HL-60/S4 (cell line): ENCODE measurements around the gene IL27RA.

Experiments
- in situ Hi-C: fragments of 300-500 bp; cut with MboI; formaldehyde crosslinking; loops from 2 replicates; pipeline ENCODE4 v1.14.3; 2022; ENCODE audit warnings: low sequenced_read_pairs

IL27RA gene

DNA sequence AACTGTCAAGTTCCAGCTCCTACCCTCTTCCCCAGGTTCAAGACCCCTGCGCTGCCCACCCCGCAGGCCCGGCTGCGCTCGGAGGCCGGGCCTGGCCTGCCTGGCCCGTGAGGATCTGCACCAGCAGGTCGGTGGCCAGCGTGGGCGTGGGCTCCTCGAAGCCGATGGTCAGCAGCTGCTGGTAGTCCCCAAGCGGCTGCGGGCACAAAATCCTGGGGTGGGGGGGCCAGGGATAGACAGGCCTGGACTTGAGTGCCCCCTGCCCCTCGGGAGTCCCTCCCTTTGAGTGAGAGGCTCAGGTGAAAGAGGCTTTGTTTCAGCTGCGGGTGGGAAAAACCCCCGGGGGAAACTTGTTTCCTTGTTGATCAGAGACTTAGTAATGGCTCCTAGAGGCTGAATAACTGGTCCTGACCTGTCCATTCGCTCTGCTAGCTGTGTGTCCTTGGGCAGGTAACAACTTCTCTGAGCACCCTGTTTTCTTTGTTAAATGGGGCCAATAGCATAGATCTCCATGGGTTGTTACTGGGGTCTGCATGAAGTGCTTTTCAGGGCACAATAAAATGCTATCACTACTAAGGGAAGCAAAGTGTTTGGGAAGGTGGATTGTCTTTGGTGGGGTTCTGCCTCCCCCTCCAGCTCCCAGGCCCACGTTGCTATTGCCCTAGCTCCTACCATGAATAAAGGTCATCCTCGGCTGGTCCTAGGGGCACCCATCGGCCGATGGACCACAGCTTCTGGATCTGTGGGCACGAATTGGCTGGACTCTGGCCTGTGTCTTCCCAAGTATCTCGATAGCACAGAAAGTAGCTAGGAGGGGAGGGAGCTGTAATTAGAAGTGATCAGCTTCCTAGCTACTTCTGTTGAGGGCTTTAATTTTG, 50.5 kb downstream of the IL27RA start:
- in situ Hi-C loops: no loop called here

DNA sequence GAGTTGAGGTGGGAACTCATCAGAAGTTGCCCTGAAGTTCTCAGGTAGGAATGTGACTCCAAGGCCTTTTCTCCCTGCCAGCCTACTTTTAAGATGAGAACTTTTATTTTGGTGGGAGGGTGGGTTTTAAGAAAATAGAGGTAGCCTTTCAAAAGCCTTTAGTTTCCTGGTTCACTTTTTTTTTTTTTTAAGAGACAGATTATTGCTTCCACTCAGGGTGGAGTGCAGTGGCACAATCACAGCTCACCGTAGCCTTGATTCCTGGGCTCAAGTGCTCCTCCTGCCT, 51.1 kb downstream of the IL27RA start:
- in situ Hi-C loops: no loop called here

DNA sequence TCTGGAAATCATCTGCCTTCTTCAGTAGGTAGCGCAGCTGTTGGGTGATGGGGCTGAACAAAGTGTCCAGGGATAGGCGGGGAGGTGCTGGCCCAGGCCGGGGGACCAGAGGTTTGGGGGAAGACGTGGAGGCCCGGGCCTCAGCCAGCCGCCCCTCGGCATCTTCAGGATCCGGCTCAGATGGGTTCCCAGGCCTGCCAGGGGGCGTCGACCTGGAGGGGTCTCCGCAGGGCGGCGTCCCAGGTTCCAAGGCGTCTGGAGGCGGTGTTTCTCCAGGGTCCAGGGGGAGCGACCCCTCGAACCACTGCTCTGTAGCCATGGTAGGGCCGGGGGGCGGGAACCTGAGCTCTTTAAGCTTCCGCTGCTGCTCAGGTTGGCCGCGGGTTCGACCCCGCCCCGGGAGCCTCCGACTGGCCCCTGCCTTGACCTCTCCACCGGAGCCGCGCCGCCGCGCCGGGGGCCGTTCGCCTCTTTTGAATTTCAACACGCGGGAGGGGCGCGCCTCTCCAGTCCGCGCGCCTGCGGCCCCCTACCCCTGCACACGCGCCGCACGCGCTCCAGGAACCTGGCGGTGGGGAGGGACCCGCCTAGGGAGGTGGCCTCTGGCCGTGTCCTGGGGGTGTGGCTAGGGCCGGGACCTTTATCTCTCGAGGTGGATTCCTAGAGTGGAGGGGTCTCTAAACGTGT, 53.9 kb downstream of the IL27RA start, which contains the start of gene C19orf67:
Gene C19orf67, minus strand, starts transcription at position 475 of the 687 bp plus-strand sequence. Its CDS starts 156 bp downstream, at position 319.
- in situ Hi-C loops: no loop called here

DNA sequence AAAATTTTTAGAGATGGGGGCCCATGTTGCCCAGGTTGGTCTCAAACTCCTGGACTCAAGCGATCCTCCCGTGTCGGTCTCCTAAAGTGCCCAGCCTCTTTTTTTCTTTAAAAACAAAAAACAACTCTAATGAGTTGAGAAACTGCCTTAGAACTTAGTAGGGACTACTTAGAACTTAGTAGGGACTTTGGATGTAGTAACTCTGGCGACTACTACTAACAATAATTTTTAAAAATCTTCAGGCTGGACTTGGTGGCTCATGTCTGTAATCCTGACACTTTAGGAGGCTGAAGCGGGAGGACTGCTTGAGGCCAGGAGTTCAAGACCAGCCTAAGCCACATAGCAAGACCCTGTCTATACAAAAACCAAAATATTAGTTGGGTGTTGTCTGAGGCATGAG, 54.5 kb downstream of the IL27RA start:
- in situ Hi-C loops: no loop called here

DNA sequence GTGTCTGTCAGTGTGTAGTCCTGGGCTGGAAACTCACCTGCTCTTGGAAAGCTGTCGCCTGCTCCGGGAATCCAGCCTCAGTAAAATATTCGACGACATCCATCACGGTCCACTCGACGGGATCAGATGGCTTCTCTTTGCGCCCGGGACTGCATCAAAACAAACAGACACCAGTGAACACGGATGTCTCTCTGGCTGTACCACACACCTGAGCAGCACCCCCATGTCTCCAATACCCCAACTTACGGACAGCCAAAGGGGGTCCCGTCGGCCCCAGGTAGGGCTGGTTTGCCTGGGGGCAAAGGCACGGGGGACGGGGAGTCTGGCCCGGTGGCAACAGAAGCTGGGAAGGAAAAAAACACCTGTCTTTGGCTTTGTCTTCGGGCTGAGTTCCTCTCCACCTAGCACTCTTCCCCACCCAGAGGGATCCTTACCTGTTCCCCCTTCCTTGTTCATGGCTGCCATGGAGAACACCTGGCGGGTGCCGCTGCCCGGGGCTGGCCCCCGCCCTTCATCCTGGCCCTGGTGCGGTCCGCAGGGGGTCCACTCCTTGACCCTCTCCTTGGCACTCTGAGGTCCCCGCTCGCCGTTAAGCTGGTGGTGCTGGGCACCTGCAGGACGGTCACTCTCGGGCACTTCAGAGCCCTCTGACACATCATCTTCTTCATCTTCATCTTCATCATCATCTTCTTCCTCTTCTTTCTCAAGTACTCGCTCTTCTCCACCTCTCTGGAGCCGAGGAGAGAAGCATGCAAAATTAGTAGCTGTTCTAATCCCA, 57.3 kb downstream of the IL27RA start:
- in situ Hi-C loops: no loop called here

DNA sequence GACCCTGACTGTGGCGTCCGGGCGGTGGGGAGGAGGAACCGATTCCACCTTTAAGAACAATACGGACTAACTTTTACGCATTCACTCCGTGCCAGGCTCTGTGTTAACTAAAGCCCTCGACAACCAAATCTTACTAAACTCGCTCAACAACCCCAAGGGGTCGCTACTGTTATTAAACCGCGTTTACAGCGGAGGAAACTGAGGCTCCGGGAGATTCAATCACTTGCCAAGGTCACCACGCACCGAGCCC, 57.8 kb downstream of the IL27RA start:
- in situ Hi-C loops: no loop called here

DNA sequence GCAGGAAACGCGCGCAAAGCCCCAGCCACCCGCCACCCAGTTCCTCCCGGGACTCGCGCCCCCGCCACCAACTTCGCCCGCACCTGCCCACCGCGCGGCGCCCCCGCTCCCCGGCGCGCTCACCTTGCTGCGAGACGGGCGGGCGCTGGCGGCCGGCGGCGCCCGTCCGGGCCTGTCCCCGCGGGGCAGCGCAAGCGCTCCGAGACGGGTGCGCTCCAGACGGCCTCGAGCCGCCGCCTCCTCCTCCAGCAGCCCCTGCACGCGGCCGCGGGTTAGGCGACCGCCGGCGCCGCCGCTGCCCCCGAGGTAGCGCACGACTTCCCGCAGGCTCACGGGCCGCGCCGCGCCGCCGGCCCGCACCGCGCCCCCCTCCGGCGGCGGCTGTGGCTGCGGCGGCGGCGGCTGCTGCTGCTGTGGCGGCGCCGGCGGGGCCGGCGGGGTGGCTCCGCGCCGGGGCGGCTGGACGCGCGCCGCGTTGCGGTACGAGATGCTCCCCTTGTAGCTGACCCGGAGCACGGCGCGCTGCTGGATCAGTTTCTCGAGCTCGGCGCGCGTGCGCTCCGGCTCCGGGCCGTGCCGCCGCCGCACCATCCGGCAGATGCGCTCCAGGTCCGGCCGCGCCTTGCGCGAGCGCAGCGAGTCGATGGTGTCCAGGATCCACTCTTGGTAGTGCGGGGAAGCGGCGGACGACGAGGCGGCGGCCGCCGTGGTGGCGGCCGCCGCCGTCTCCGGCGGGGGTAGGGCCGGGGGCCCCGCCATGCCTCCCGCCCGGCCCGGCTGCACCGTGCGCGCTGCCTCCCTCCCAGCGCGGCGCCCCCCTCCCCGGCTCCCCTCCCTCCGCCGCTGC, 58.3 kb downstream of the IL27RA start:
- in situ Hi-C loops: no loop called here

DNA sequence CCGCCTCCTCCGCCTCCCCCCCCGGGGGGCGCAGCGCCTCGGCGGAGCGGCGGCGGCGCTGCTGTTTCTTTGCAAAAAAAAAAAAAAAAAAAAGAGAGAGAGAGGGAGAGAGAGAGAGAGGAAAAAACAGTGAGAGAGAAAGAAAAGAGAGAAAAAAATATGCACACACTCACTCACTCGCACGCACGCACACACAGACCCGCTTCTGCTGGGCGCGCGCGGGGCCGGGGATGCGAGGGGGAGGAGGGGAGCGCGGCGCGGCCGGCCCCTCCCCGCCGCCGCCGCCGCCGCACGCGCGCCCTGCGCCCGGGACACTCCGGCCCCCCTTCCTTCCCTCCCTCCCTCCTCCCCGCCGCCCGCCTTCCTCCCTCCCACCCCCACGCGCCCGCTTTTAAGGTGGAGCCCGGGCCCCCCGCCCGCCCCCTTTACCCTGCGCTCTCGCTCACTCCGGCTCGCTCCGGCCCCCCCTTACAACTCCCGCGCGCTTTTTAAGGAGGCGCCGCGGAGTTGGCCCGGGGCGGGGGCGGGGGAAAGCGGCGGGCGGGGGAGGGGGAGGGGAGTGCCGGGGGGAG, 59.0 kb downstream of the IL27RA start, which contains the start of gene SAMD1:
Gene SAMD1, minus strand, starts transcription at position 243 of the 572 bp plus-strand sequence.
- in situ Hi-C loops: no loop called here

DNA sequence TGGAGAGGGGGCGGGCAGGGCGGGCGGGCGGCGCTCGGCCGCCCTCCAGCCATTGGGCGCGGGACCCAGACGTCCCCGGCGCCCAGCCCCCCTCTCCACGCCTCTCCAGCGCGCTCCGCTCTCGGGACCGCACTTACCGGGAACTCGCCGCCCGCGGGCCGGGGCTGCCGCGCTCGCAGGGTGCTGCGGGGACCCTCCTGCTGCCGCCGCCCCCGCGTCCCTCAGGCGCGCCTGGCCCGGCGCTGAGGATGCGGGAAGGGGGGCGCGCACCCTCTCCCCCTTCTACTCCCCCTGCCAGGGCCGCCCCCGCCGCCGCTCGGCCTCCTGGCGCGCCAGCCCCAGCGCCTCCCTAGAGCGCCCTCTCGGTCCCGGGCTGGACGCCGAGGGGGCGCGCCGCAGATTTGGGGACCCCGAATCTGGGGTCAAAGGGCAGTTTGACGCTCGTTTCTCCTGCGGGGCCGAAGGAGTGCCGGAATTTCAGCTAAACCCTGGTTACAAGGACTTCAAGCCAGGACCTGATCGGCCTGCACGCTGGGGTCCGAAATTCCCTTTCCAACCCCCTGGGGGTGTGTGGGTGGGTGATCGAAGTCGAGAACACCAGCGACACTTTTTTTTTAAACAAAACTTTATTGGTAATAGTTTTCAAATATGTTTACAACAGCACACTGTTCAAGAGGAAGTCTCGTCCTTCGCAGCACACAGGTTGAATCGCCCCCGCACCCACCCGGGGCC, 59.7 kb downstream of the IL27RA start:
- in situ Hi-C loops: no loop called here

DNA sequence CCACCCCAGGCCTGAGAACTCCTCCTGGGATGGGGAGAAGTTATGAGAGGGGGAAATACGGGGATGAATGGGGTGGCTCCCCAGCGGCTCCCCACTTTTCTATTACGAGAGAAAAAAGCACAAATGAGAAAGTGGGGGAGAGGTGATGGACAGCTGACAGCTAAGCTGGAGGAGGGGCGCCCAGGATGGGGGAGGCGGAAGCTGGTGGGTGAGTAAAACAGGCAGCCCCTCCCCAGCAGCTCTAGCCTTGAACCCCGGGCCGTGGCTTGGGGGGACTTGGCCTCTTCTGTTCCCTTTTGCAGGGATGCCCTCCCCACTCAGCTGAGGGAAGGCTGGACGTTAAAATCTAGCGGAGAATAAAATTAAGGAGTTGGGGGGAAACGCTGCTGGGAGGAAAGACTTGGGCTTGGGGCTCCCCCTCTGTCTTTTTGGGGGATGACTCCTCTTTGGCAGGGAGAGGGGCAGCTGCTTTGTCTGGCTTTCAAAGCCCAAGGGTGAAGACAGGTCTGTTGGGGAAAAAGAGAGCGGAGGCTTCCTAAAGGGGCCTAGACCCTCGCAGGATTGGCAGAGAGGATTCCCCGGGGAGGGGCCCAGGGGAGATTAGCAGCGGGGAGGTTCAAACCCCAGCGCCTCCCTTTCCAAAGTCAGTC, 60.4 kb downstream of the IL27RA start:
- in situ Hi-C loops: no loop called here

DNA sequence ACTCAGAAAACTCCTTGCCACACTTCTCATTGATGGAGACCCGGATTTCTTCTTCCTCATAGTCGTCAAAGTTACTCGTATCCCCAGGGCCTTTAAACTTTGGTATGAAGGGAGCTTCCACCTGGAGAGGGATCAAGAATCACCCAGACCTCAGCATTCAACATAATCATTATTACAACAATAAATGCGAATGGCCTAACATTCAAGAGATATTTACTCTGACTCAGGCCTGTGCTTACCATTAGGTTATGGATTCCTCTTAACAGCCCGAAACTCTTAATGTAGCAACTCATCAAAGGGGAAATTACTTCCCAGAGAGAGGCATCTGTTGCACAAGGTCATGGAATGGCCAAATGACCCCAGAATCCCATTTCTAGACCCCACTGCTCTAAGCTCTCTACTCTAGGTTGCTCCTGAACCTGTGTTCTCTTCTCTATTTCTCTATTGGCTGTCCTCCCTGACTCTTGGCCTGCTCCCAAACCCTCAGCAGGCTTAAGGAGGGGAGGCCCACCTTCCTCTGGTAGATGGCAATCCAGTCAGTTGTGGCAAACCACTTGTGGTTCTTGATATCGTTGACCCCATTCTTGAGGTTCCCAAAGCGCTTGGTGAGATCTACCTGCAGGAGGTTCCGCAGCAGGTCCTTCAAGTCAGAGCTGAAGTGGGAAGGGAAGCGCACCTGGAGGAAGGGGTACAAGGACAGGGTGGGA, 61.7 kb downstream of the IL27RA start:
- in situ Hi-C loops: no loop called here

DNA sequence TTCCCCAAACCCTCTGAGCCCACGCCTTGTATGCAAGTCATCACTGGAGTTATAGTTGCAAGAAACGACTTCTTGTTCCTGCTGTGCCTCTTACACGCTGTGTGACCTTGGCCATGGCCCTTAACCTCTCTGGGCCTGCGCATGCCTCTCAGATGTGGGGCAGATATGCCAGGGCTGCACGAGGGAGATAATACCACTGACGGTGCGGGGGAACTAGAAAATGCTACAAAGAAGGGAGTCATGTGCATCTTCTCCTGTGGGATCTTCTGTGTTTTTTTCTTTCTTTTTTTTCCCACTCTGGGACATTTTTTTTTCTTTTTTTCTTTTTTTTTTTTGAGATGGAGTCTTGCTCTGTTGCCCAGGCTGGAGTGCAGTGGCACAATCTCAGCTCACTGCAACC, 63.3 kb downstream of the IL27RA start:
- in situ Hi-C loops: no loop called here

DNA sequence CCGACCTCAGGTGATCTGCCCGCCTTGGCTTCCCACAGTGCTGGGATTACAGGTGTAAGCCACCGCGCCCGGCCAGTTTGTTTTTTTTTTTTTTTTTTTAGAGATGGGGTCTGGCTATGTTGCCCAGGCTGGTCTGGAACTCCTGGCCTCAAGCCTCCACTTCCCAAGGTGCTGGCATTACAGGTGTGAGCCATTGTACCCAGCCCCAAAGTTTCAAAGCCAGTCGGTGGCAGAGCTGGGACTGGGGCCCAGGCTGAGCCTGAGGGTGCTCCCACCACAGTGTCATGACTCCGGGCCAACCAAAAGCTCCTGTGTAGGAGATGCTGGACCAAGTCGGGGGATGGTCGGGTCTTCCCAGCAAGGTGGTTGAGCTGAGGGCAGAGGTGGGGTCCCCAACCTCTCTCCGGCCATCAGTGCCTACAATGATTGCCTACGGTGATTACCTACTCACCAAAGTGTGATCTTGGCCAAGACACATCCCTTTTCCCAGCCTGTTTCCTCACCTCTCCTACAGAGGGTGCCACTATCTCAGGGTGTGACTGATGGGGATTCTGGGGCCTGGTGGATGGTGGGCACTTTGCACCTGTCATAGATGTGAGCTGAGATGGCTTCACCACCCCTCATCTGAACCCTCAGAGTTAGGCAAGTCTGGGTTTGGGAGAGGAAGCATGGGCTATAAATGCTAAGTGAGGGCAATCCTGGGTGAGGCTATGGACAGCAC, 64.9 kb downstream of the IL27RA start:
- in situ Hi-C loops: no loop called here

DNA sequence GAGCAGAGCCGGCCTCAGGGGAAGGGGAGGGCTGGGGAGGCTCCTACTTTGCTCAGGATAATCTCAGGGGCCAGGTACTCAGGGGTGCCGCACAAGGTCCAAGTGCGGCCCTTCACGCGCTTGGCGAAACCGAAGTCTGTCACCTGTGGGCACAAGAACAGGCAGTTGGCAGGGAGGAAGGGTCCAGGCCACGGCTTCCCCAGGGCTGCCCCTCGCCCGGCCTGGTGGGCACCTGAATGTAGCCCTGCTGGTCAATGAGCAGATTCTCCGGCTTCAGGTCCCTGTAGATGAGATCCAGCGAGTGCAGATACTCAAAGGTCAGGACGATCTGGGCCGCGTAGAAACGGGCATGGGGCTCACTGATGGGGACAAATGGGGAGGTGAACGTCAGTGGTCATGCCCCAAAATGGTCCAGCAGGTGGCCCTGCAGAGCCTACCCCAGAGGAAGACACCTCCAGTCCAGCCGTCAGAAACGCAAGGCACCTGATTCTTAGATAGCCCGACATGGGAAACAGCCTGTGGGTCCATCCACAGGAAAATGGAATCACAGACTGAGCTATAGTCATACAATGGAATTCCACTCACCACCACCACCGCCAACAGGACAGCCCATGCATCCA, 66.1 kb downstream of the IL27RA start:
- in situ Hi-C loops: no loop called here

DNA sequence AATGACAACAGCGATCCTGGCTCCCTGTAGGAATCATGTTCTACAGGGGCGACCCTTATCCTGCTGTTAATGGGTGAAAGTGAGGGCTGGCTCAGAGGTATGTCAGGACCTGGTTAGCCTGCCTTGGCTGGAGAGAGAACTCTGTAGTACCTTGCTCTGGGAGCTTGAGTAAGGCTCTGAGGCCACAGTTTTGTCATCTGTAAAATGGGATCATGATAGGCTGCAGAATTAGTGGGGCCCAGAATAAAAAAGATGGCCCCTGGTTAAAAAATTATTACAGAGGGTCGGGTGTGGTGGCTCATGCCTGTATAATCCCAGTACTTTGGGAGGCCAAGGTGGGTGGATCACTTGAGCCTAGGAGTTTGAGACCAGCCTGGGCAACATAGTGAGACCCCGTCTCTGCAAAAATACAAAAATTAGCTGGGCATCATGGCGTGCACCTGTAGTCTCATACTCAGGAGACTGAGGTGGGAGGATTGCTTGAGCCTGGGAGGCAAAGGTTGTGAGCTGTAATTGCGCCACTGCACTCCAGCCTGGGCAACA, 69.5 kb downstream of the IL27RA start:
- in situ Hi-C loops: no loop called here

DNA sequence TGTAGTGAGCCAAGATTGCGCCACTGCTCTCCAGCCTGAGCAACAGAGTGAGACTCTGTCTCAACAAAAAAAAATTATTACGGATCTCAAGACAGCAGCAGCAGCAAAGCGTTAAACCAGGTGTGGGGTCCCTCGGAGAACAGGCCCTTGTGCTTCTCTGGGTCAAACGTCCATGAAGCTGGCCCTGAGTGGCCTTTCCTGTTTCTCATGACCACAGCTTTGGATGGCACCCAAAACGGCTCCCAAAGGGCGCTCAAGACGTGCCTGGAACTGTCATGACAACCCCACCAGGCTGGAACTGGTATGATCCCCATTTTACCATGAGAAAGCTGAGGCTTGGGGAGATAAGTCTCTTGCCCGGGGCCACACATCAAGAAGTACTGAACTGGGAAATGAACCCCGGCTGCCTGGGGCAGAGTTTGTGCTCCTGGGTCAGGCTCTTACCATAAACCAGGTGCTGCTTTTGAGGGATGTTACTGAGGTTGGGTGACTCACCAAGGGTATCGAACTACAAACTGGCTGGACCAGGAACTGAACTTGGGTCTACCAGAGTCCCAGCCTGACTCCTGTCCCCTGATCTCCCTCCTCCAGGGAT, 70.6 kb downstream of the IL27RA start:
- in situ Hi-C loops: no loop called here

DNA sequence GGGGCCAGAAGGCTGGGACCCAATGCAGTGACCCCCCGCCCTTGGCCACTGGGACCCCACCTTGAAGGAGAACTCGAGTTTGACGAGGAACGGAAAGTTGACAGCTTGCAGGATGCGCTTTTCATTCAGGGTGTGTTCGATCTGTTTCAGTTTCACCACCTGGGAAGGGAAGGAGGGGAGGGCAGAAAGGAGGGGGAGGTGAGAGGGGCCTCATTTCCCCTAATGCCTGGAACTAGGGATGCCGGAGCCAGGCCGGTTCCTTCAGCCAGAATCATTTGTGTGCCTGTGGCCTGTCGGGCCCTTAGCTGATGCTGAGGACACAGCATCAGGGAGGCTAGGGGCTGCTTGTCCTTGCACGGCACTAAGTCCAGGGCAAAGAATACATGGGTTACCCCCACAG, 71.2 kb downstream of the IL27RA start:
- in situ Hi-C loops: no loop called here
